Neural cell (in vitro differentiated cells): ENCODE results near the gene COL6A2. TPM values are rescaled to one million over a fixed set of nuclear protein-coding genes. Genes with fewer than 3 reads are reported as not detected.

ENCODE experiments used
- H2AFZ ChIP-seq: fragments of 200-600, 300-800 bp; sonication (generic), shearing (Covaris generic); 2 replicates; pipeline ENCODE4 v1.6.0; 2014; ENCODE audit warnings: low read depth, mild to moderate bottlenecking, antibody characterized with exemption, low read length, moderate library complexity
- H3F3A ChIP-seq: fragments of 200-600 bp; shearing (Covaris generic); 2 replicates; pipeline ENCODE4 v1.6.1; 2016; ENCODE audit warnings: mild to moderate bottlenecking, moderate library complexity, mixed read lengths, antibody characterized with exemption, low read length; ENCODE audit not compliant: insufficient read depth, poor library complexity, severe bottlenecking
- H3K27ac ChIP-seq: fragments of 200-600, 300-800 bp; sonication (generic), shearing (Covaris generic); 2 replicates; pipeline ENCODE4 v1.5.1; 2014; ENCODE audit warnings: mild to moderate bottlenecking, low read length, moderate library complexity
- H3K27me3 ChIP-seq: fragments of 300-800, 200-600 bp; sonication (generic), shearing (Covaris generic); 2 replicates; pipeline ENCODE4 v1.6.0; 2014; ENCODE audit warnings: mild to moderate bottlenecking, low read depth, low read length, moderate library complexity; ENCODE audit not compliant: insufficient read depth
- H3K36me3 ChIP-seq: fragments of 300-800, 200-600 bp; sonication (generic), shearing (Covaris generic); 2 replicates; pipeline ENCODE4 v1.5.1; 2014; ENCODE audit warnings: mild to moderate bottlenecking, antibody characterized with exemption, low read length, moderate library complexity; ENCODE audit not compliant: insufficient read depth
- H3K4me2 ChIP-seq: fragments of 300-800, 200-600 bp; sonication (generic), shearing (Covaris generic); 2 replicates; pipeline ENCODE4 v1.6.0; 2014; ENCODE audit warnings: mild to moderate bottlenecking, low read length
- H3K4me3 ChIP-seq: fragments of 300-800, 200-600 bp; sonication (generic), shearing (Covaris generic); 2 replicates; pipeline ENCODE4 v1.5.1; 2014; ENCODE audit warnings: mild to moderate bottlenecking, low read length, moderate library complexity
- H3K79me2 ChIP-seq: fragments of 200-600 bp; shearing (Covaris generic); replicated peaks from 2 replicates; pipeline ENCODE4 v1.6.0; 2014; ENCODE audit warnings: mild to moderate bottlenecking, low read length, moderate library complexity; ENCODE audit not compliant: insufficient read depth
- H3K9ac ChIP-seq: fragments of 300-800, 200-600 bp; sonication (generic), shearing (Covaris generic); 2 replicates; pipeline ENCODE4 v1.6.1; 2016; ENCODE audit warnings: mild to moderate bottlenecking, low read length, mixed read lengths
- H3K9me2 ChIP-seq: fragments of 200-600 bp; shearing (Covaris generic); 2 replicates; pipeline ENCODE4 v1.6.1; 2016; ENCODE audit warnings: mild to moderate bottlenecking, low read length, mixed read lengths; ENCODE audit not compliant: insufficient read depth
- H3K9me3 ChIP-seq: fragments of 200-600, 300-800 bp; sonication (generic), shearing (Covaris generic); 2 replicates; pipeline ENCODE4 v1.6.1; 2016; ENCODE audit warnings: mild to moderate bottlenecking, mixed run types, low read length, moderate library complexity, mixed read lengths
- H4K20me1 ChIP-seq: fragments of 200-600 bp; shearing (Covaris generic); 2 replicates; pipeline ENCODE4 v1.6.1; 2016; ENCODE audit warnings: mild to moderate bottlenecking, mixed run types; ENCODE audit not compliant: insufficient read depth
- CTCF ChIP-seq: fragments of 450-650 bp; IDR thresholded peaks from 2 replicates; pipeline ENCODE4 v1.5.1; 2014; ENCODE audit warnings: antibody characterized with exemption, mild to moderate bottlenecking, moderate library complexity; ENCODE audit not compliant: poor library complexity, severe bottlenecking
- EP300 ChIP-seq: fragments of 450-650 bp; conservative IDR thresholded peaks from 2 replicates; pipeline ENCODE4 v1.6.1; 2014; ENCODE audit warnings: antibody characterized with exemption, mild to moderate bottlenecking, moderate library complexity; ENCODE audit not compliant: poor library complexity, severe bottlenecking
- EZH2 ChIP-seq: fragments of 200-600, 300-800 bp; shearing (Covaris generic), sonication (generic); IDR thresholded peaks from 2 replicates; pipeline ENCODE4 v1.6.1; 2014; ENCODE audit warnings: antibody characterized with exemption, low read length, borderline replicate concordance, mild to moderate bottlenecking; ENCODE audit not compliant: insufficient read depth, poor library complexity, severe bottlenecking
- MXI1 ChIP-seq: fragments of 450-650 bp; conservative IDR thresholded peaks from 2 replicates; pipeline ENCODE4 v1.6.1; 2014; ENCODE audit warnings: antibody characterized with exemption, mild to moderate bottlenecking; ENCODE audit not compliant: poor library complexity, severe bottlenecking
- POLR2AphosphoS5 ChIP-seq: IDR thresholded peaks from 2 replicates; pipeline ENCODE4 v1.6.1; 2012
- RAD21 ChIP-seq: fragments of 450-650 bp; conservative IDR thresholded peaks from 2 replicates; pipeline ENCODE4 v1.6.1; 2014; ENCODE audit warnings: antibody characterized with exemption, mild to moderate bottlenecking, moderate library complexity
- REST ChIP-seq: IDR thresholded peaks from 2 replicates; pipeline ENCODE4 v1.6.1; 2012; ENCODE audit warnings: borderline replicate concordance
- SMC3 ChIP-seq: fragments of 450-650 bp; conservative IDR thresholded peaks from 2 replicates; pipeline ENCODE4 v1.6.1; 2014; ENCODE audit warnings: antibody characterized with exemption, mild to moderate bottlenecking, moderate library complexity; ENCODE audit not compliant: poor library complexity
- TAF1 ChIP-seq: IDR thresholded peaks from 2 replicates; pipeline ENCODE4 v1.6.1; 2012; ENCODE audit warnings: low read depth
- polyA plus RNA-seq: library from polyadenylated mRNA; depleted of rRNA; stranded (reverse); fragments of >200 nt; gene quantifications from 2 replicates; pipeline ENCODE4 v1.2.3, GENCODE V29; 2014

COL6A2 gene
- polyA plus RNA-seq, 1 donor from 2014 or later, result not detected

GRCh38 chr21:46112725-46113215, 14.9 kb downstream of the COL6A2 start:
- Histone ChIP-seq H3K9me2 (no peaks in the 10 kb centered on the region), H3K4me2 (no peak overlapping the region), H3K9me3 (no peaks in the 10 kb centered on the region), H3K36me3 (no peaks in the 10 kb centered on the region), H3F3A (no peaks in the 10 kb centered on the region), H3K27ac (no peak overlapping the region), H3K9ac (no peak overlapping the region), H4K20me1 (no peaks in the 10 kb centered on the region), H3K79me2 (no peaks in the 10 kb centered on the region), H3K27me3 (no peaks in the 10 kb centered on the region), H3K4me3 (no peak overlapping the region), H2AFZ (no peak overlapping the region)
- TF ChIP-seq SMC3, result no peak
- no peak for TF ChIP-seq EZH2
- no peak for TF ChIP-seq RAD21
- no peak for TF ChIP-seq TAF1
- no peak for TF ChIP-seq POLR2AphosphoS5
- TF ChIP-seq MXI1, result no peak
- no peak for TF ChIP-seq EP300
- TF ChIP-seq REST, result no peak
- no peak for TF ChIP-seq CTCF

- Histone ChIP-seq H2AFZ (no peak overlapping the region), H3K9ac (no peak overlapping the region), H3K9me2 (no peaks in the 10 kb centered on the region), H4K20me1 (no peaks in the 10 kb centered on the region), H3K4me2 (no peak overlapping the region), H3K4me3 (no peak overlapping the region), H3K79me2 (no peaks in the 10 kb centered on the region), H3K36me3 (no peaks in the 10 kb centered on the region), H3K27me3 (no peaks in the 10 kb centered on the region), H3F3A (no peaks in the 10 kb centered on the region), H3K9me3 (no peaks in the 10 kb centered on the region), H3K27ac (no peak overlapping the region)
- TF ChIP-seq RAD21, result no peak
- no peak for TF ChIP-seq TAF1
- TF ChIP-seq MXI1, result no peak
- no peak for TF ChIP-seq EZH2
- no peak for TF ChIP-seq EP300
- TF ChIP-seq POLR2AphosphoS5, result no peak
- TF ChIP-seq REST, result no peak
- no peak for TF ChIP-seq CTCF
- no peak for TF ChIP-seq SMC3
These were observed 15.7 kb downstream of the COL6A2 start for GRCh38 chr21:46113497-46114176.
